Mucosa of descending colon (tissue), 3 donors: ENCODE measurements around the gene S1PR5. TPM values are rescaled to one million over a fixed set of nuclear protein-coding genes. Genes with fewer than 3 reads are reported as not detected.
"Not testable (repeated sequence)": the region's sequence is repeated elsewhere in the genome, so short reads cannot be mapped to it uniquely, and the experiment has no call there.

Experiments used
- ATAC-seq: fragments of 200-7000 bp; cut with Tn5 transposase; one replicate; pipeline ENCODE4 v1.9.1; 2020; ENCODE audit warnings: mild to moderate bottlenecking, moderate library complexity
- DNase-seq, 3 donors: peaks; one replicate each; pipeline ENCODE4 v3.0.0-alpha.2; 2020
- H3K36me3 ChIP-seq: fragments of 200-600 bp; one replicate; pipeline ENCODE4 v1.8.0; 2021; ENCODE audit warnings: low read depth, mild to moderate bottlenecking
- H3K4me1 ChIP-seq: fragments of 200-600 bp; one replicate; pipeline ENCODE4 v1.8.0; 2021; ENCODE audit warnings: low read depth, mild to moderate bottlenecking
- H3K4me3 ChIP-seq: fragments of 200-600 bp; one replicate; pipeline ENCODE4 v1.8.0; 2021; ENCODE audit warnings: mild to moderate bottlenecking
- H3K9me3 ChIP-seq: fragments of 200-600 bp; one replicate; pipeline ENCODE4 v1.8.0; 2021; ENCODE audit warnings: mild to moderate bottlenecking
- CTCF ChIP-seq: fragments of 200-600 bp; IDR thresholded peaks from one replicate; pipeline ENCODE4 v1.8.0; 2022; ENCODE audit warnings: antibody characterized with exemption, mild to moderate bottlenecking
- intact Hi-C, 2 donors: fragments of 100-400 bp; cut with DNase I in 1 of 2; cut with micrococcal nuclease in 1 of 2; formaldehyde crosslinking; loops; one replicate each; pipeline versions ENCODE4 v1.11.0 to v1.11.1; 2022; cut with DNase I, micrococcal nuclease
- total RNA-seq, 3 donors: library from RNA; stranded (reverse); fragmentation: NEBNext Ultra II Directional in 2 of 3; extraction: Animal tissue kit (Norgen Biotek cat#: 25700) in 2 of 3; gene quantifications; one replicate each; pipeline versions ENCODE4 v1.2.1 to v1.2.4, GENCODE V29; 2021 to 2023
- donor health status: DM: no; HTN: no; CAD: no; lungs with moderate emphysema.
- donor health status: DM: no; HTN: no; CAD: no.
- donor health status: DM: no; HTN: yes; CAD: no.

S1PR5 gene
- total RNA-seq, 3 donors from 2014 or later: 0.23 to 0.31 TPM; not detected in 1

GRCh38 chr19:10553943-10554381 lies 36.7 kb upstream of the S1PR5 start:
- peak; percentile 48 for ATAC-seq

GRCh38 chr19:10553087-10553667 lies 35.9 kb upstream of the S1PR5 start:
- Histone ChIP-seq H3K4me3 (no peak overlapping the region), H3K4me1 (peaks cover 28% of the 10 kb centered on the region), H3K36me3 (peaks cover 16% of the 10 kb centered on the region), H3K9me3 (no peaks in the 10 kb centered on the region)
- intact Hi-C loops: no loop called here
- DNase-seq: peak in 1 of 3 donors; percentile 61
- no peak for TF ChIP-seq CTCF
- no peak for ATAC-seq

More at GRCh38 chr19:10553943-10554381, 36.7 kb upstream of the S1PR5 start:
- Histone ChIP-seq H3K4me3 (no peak overlapping the region), H3K36me3 (peaks cover 14% of the 10 kb centered on the region), H3K4me1 (peaks cover 27% of the 10 kb centered on the region), H3K9me3 (no peaks in the 10 kb centered on the region)
- intact Hi-C loops: no loop called here
- peak; percentile 30 to 75 (median 63) for DNase-seq
- no peak for TF ChIP-seq CTCF

GRCh38 chr19:10552510-10553053 lies 35.3 kb upstream of the S1PR5 start:
- peaks cover 28% of the 10 kb centered on the region for H3K4me1 ChIP-seq
- no peak for DNase-seq
- peaks cover 16% of the 10 kb centered on the region for H3K36me3 ChIP-seq
- intact Hi-C loops: no loop called here
- H3K4me3 ChIP-seq: no peak overlapping the region
- H3K9me3 ChIP-seq: no peaks in the 10 kb centered on the region
- TF ChIP-seq CTCF: no peak
- peak; percentile 24 for ATAC-seq

- H3K9me3 ChIP-seq: no peaks in the 10 kb centered on the region
- H3K4me1 ChIP-seq: peaks cover 28% of the 10 kb centered on the region
- H3K4me3 ChIP-seq: no peak overlapping the region
- peaks cover 20% of the 10 kb centered on the region for H3K36me3 ChIP-seq
- no peak for TF ChIP-seq CTCF
- ATAC-seq (peak; percentile 44), DNase-seq (peak in 2 of 3 donors; percentile 53 to 56)
- intact Hi-C loops: no loop called here
These were observed 34.6 kb upstream of the S1PR5 start for GRCh38 chr19:10551698-10552301.

- Histone ChIP-seq H3K36me3 (peaks cover 21% of the 10 kb centered on the region), H3K4me1 (peaks cover 28% of the 10 kb centered on the region)
- H3K4me3 ChIP-seq, H3K9me3 ChIP-seq, intact Hi-C loops: not testable (repeated sequence)
- ATAC-seq: peak; percentile 62
- peak in 2 of 3 donors; percentile 68 to 72 for DNase-seq
These were observed 33.8 kb upstream of the S1PR5 start for GRCh38 chr19:10551006-10551405.

GRCh38 chr19:10550336-10550735 lies 33.1 kb upstream of the S1PR5 start:
- peaks cover 28% of the 10 kb centered on the region for H3K4me1 ChIP-seq
- H3K9me3 ChIP-seq: no peaks in the 10 kb centered on the region
- TF ChIP-seq CTCF: no peak
- DNase-seq (no peak), ATAC-seq (no peak)
- intact Hi-C loops: no loop called here
- peaks cover 21% of the 10 kb centered on the region for H3K36me3 ChIP-seq
- H3K4me3 ChIP-seq: no peak overlapping the region
